HCT116 (cell line): ENCODE data around the gene FXYD6. TPM values are rescaled to one million over a fixed set of nuclear protein-coding genes. Genes with fewer than 3 reads are reported as not detected.

Experiments
- ATAC-seq: fragments of 200-7000 bp; cut with Tn5 transposase; 2 replicates; pipeline ENCODE4 v1.9.1; 2020; ENCODE audit warnings: mild to moderate bottlenecking, moderate library complexity
- BruUV-seq: library from RNA; stranded (reverse); fragments of 400-500 nt; replicated peaks from 2 replicates; lab custom pipeline; 2021; lab: Mats Ljungman, UMichigan
- CTCF ChIA-PET: fragments of 300-600 bp; sonication (Branson Sonifier 250); formaldehyde crosslinking; loops from one replicate; lab custom pipeline; 2021; ENCODE audit warnings: antibody characterized with exemption; lab: Charles Lee
- POLR2A ChIA-PET: fragments of 300-600, 350-600 bp; sonication (Branson Sonifier 250); formaldehyde crosslinking; loops from one replicate; lab custom pipeline; 2021; ENCODE audit warnings: antibody characterized with exemption; lab: Charles Lee
- RAD21 ChIA-PET, 2 experiments: fragments of 300-600 bp; sonication (Branson Sonifier 250); formaldehyde crosslinking; loops; one replicate each; lab custom pipeline; 2023; ENCODE audit warnings: low total read pairs in 2 of 2; ENCODE audit not compliant: uncharacterized antibody in 2 of 2, unreplicated experiment in 2 of 2, low non-redundant PET in 1 of 2; lab: Charles Lee
- DNase-seq: peaks from one replicate; pipeline ENCODE4 v3.0.0-alpha.2; 2010; ENCODE audit warnings: low read depth, low spot score
- H2AFZ ChIP-seq: fragments of 200-600 bp; shearing (Covaris generic), sonication (generic); 2 replicates; pipeline ENCODE4 v1.6.1; 2017; ENCODE audit warnings: low read depth, mixed run types, mixed read lengths, antibody characterized with exemption, low read length; ENCODE audit not compliant: poor library complexity, severe bottlenecking
- H3K27ac ChIP-seq: 2 replicates; pipeline ENCODE4 v1.5.1; 2012; ENCODE audit warnings: low read depth, low read length
- H3K27me3 ChIP-seq: fragments of 200-600 bp; sonication (generic); 2 replicates; pipeline ENCODE4 v1.6.1; 2016; ENCODE audit warnings: mixed run types, low read length, mixed read lengths; ENCODE audit not compliant: insufficient read depth
- H3K36me3 ChIP-seq, 2 experiments: fragments of 200-500 bp in 1 of 2; fragments of 200-600 bp in 1 of 2; sonication (Bioruptor generic) in 1 of 2; sonication (generic) in 1 of 2; 2 replicates each; pipeline versions ENCODE4 v1.5.1 to v1.6.1; 2014 to 2016; ENCODE audit warnings: low read length in 2 of 2, inconsistent platforms in 1 of 2, mixed read lengths in 1 of 2, mixed run types in 1 of 2; ENCODE audit not compliant: insufficient read depth in 2 of 2, control insufficient read depth in 1 of 2
- H3K4me1 ChIP-seq, 2 experiments: fragments of 200-600 bp in 1 of 2; sonication (generic) in 1 of 2; 2 replicates each; pipeline versions ENCODE4 v1.5.1 to v1.6.1; 2012 to 2017; ENCODE audit warnings: low read length in 2 of 2, inconsistent platforms in 1 of 2, mild to moderate bottlenecking in 1 of 2, mixed read lengths in 1 of 2, mixed run types in 1 of 2, moderate library complexity in 1 of 2; ENCODE audit not compliant: insufficient read depth in 2 of 2, control insufficient read depth in 1 of 2
- H3K4me2 ChIP-seq: fragments of 200-600 bp; sonication (generic); 2 replicates; pipeline ENCODE4 v1.6.1; 2017; ENCODE audit warnings: mixed run types, low read length, mixed read lengths
- H3K4me3 ChIP-seq, 2 experiments: fragments of 200-600 bp in 1 of 2; sonication (generic) in 1 of 2; replicated peaks in 1 of 2; 2 replicates each; pipeline ENCODE4 v1.5.1; 2011 to 2016; ENCODE audit warnings: low read length in 2 of 2, control low read depth in 1 of 2, low read depth in 1 of 2, mild to moderate bottlenecking in 1 of 2, mixed read lengths in 1 of 2, mixed run types in 1 of 2
- H3K79me2 ChIP-seq: fragments of 200-600 bp; sonication (generic); 2 replicates; pipeline ENCODE4 v1.6.1; 2017; ENCODE audit warnings: mild to moderate bottlenecking, mixed run types, low read length, moderate library complexity, mixed read lengths; ENCODE audit not compliant: insufficient read depth
- H3K9ac ChIP-seq: fragments of 200-600 bp; sonication (generic); 2 replicates; pipeline ENCODE4 v1.6.1; 2016; ENCODE audit warnings: low read length, mixed read lengths
- H3K9me2 ChIP-seq: fragments of 200-600 bp; sonication (generic), shearing (Covaris generic); 2 replicates; pipeline ENCODE4 v1.6.1; 2017; ENCODE audit warnings: mixed run types, mild to moderate bottlenecking, moderate library complexity; ENCODE audit not compliant: insufficient read depth
- H3K9me3 ChIP-seq, 2 experiments: fragments of 200-500 bp in 1 of 2; fragments of 200-600 bp in 1 of 2; sonication (Bioruptor generic) in 1 of 2; sonication (generic) in 1 of 2; 2 replicates each; pipeline ENCODE4 v1.6.1; 2014 to 2017; ENCODE audit warnings: low read length in 2 of 2, mixed read lengths in 2 of 2, inconsistent platforms in 1 of 2, low read depth in 1 of 2, mild to moderate bottlenecking in 1 of 2, mixed run types in 1 of 2, moderate library complexity in 1 of 2; ENCODE audit not compliant: control insufficient read depth in 1 of 2, insufficient read depth in 1 of 2
- H4K20me1 ChIP-seq: fragments of 200-600 bp; sonication (generic), shearing (Covaris generic); 2 replicates; pipeline ENCODE4 v1.6.1; 2017; ENCODE audit warnings: mixed run types, mild to moderate bottlenecking, moderate library complexity; ENCODE audit not compliant: insufficient read depth
- CBX3 ChIP-seq: IDR thresholded peaks from 2 replicates; pipeline ENCODE4 v1.6.1; 2012; ENCODE audit warnings: low read depth
- CEBPB ChIP-seq: IDR thresholded peaks from 2 replicates; pipeline ENCODE4 v1.6.1; 2012; ENCODE audit warnings: low read depth
- EGR1 ChIP-seq: IDR thresholded peaks from 2 replicates; pipeline ENCODE4 v1.6.1; 2012; ENCODE audit warnings: low read depth
- EZH2 ChIP-seq: fragments of 200-600 bp; sonication (generic); IDR thresholded peaks from 2 replicates; pipeline ENCODE4 v1.6.1; 2017; ENCODE audit warnings: antibody characterized with exemption, mixed run types
- EZH2phosphoT487 ChIP-seq: fragments of 200-600 bp; IDR thresholded peaks from 2 replicates; pipeline ENCODE4 v1.6.1; 2018; ENCODE audit warnings: antibody characterized with exemption, borderline replicate concordance
- FOSL1 ChIP-seq: IDR thresholded peaks from 2 replicates; pipeline ENCODE4 v1.6.1; 2012; ENCODE audit warnings: low read depth
- JUND ChIP-seq: IDR thresholded peaks from 2 replicates; pipeline ENCODE4 v1.6.1; 2012
- POLR2A ChIP-seq: IDR thresholded peaks from 2 replicates; pipeline ENCODE4 v1.7.0; 2011; ENCODE audit warnings: borderline replicate concordance; ENCODE audit not compliant: insufficient read depth, insufficient read length; ENCODE audit errors: extremely low read depth
- POLR2AphosphoS5 ChIP-seq: IDR thresholded peaks from 2 replicates; pipeline ENCODE4 v1.6.1; 2011; ENCODE audit warnings: mild to moderate bottlenecking, low read depth, low read length, moderate library complexity
- SIN3A ChIP-seq: IDR thresholded peaks from 2 replicates; pipeline ENCODE4 v1.6.1; 2012; ENCODE audit warnings: low read depth
- SP1 ChIP-seq: IDR thresholded peaks from 2 replicates; pipeline ENCODE4 v1.6.1; 2012; ENCODE audit warnings: low read depth
- SRF ChIP-seq: IDR thresholded peaks from 2 replicates; pipeline ENCODE4 v1.6.1; 2012; ENCODE audit warnings: low read depth
- TCF7L2 ChIP-seq: IDR thresholded peaks from 2 replicates; pipeline ENCODE4 v1.7.0; 2011; ENCODE audit warnings: borderline replicate concordance, inconsistent platforms; ENCODE audit not compliant: insufficient read depth, insufficient read length; ENCODE audit errors: extremely low read depth
- intact Hi-C: fragments of 100-400 bp; cut with micrococcal nuclease; formaldehyde crosslinking; loops from 2 replicates; pipeline ENCODE4 v1.10.0; 2022
- total RNA-seq: library from RNA; stranded (reverse); gene quantifications from one replicate; pipeline ENCODE4 v1.2.1, GENCODE V29; 2021; ENCODE audit not compliant: unreplicated experiment
- TF ChIP-seq, protein P1 (sequence below): IDR thresholded peaks from 2 replicates; pipeline ENCODE4 v1.6.1; 2012; ENCODE audit warnings: low read depth
- TF ChIP-seq, protein P2 (sequence below): IDR thresholded peaks from 2 replicates; pipeline ENCODE4 v1.6.1; 2012
- TF ChIP-seq, protein P3 (sequence below): IDR thresholded peaks from 2 replicates; pipeline ENCODE4 v1.6.1; 2012
- TF ChIP-seq, protein P4 (sequence below): IDR thresholded peaks from 2 replicates; pipeline ENCODE4 v1.6.1; 2011; ENCODE audit warnings: mild to moderate bottlenecking, low read length, moderate library complexity; ENCODE audit not compliant: insufficient replicate concordance; ENCODE audit errors: extremely low read depth

FXYD6 gene
- total RNA-seq, 1 experiment from 2014 or later, result 2.5 TPM

DNA sequence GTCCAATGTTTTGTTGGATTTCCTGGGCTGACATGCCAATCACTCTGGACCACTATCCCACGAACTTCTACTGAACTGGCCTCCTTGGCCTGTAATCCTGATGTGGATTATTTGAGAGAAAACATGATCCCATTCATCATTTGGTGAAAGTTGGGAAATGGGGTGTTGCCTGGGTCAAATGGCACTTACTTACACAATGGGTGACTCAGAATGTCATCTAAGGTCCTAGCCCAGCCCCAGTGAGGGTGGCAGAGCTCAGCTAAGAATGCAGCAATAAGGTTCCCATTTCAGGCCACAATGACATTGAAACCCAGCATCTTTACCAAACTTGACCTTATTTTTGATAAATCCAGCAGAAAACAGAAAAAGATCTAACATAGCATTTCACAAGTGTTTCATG is 71.4 kb downstream of the FXYD6 start:
- ATAC-seq (no peak), DNase-seq (no peak)
- Histone ChIP-seq H3K9ac (no peak overlapping the region), H3K4me1 (peaks cover 6 to 13% of the 10 kb centered on the region in 2 experiments; a peak in 3 of 4 replicates), H2AFZ (no peak overlapping the region), H3K4me2 (no peak overlapping the region), H3K79me2 (no peaks in the 10 kb centered on the region), H3K27me3 (no peaks in the 10 kb centered on the region; the same call in 1 of the 2 replicates), H4K20me1 (no peaks in the 10 kb centered on the region), H3K4me3 (no peak overlapping the region), H3K9me2 (no peaks in the 10 kb centered on the region), H3K27ac (no peak overlapping the region), H3K9me3 (no peaks in the 10 kb centered on the region), H3K36me3 (no peaks in the 10 kb centered on the region)
- ChIA-PET POLR2A (no interaction called here), CTCF (no interaction called here), RAD21 (no interaction called here)
- intact Hi-C loops, result loop anchor here (5.0 kb wide), 2 partner anchors 367 to 482 kb away; no protein-coding TSS in a partner anchor
- TF ChIP-seq EZH2 (no peak), POLR2AphosphoS5 (no peak), SRF (no peak), SP1 (no peak), JUND (no peak), FOSL1 (no peak), EZH2phosphoT487 (no peak), CEBPB (no peak), EGR1 (no peak), TCF7L2 (no peak), CBX3 (no peak), POLR2A (no peak), SIN3A (no peak)
- TF ChIP-seq, protein P1, sequence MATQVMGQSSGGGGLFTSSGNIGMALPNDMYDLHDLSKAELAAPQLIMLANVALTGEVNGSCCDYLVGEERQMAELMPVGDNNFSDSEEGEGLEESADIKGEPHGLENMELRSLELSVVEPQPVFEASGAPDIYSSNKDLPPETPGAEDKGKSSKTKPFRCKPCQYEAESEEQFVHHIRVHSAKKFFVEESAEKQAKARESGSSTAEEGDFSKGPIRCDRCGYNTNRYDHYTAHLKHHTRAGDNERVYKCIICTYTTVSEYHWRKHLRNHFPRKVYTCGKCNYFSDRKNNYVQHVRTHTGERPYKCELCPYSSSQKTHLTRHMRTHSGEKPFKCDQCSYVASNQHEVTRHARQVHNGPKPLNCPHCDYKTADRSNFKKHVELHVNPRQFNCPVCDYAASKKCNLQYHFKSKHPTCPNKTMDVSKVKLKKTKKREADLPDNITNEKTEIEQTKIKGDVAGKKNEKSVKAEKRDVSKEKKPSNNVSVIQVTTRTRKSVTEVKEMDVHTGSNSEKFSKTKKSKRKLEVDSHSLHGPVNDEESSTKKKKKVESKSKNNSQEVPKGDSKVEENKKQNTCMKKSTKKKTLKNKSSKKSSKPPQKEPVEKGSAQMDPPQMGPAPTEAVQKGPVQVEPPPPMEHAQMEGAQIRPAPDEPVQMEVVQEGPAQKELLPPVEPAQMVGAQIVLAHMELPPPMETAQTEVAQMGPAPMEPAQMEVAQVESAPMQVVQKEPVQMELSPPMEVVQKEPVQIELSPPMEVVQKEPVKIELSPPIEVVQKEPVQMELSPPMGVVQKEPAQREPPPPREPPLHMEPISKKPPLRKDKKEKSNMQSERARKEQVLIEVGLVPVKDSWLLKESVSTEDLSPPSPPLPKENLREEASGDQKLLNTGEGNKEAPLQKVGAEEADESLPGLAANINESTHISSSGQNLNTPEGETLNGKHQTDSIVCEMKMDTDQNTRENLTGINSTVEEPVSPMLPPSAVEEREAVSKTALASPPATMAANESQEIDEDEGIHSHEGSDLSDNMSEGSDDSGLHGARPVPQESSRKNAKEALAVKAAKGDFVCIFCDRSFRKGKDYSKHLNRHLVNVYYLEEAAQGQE, result no peak
- TF ChIP-seq, protein P2, sequence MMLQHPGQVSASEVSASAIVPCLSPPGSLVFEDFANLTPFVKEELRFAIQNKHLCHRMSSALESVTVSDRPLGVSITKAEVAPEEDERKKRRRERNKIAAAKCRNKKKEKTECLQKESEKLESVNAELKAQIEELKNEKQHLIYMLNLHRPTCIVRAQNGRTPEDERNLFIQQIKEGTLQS, result no peak
- TF ChIP-seq, protein P3, sequence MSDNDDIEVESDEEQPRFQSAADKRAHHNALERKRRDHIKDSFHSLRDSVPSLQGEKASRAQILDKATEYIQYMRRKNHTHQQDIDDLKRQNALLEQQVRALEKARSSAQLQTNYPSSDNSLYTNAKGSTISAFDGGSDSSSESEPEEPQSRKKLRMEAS, result no peak
- TF ChIP-seq, protein P4, sequence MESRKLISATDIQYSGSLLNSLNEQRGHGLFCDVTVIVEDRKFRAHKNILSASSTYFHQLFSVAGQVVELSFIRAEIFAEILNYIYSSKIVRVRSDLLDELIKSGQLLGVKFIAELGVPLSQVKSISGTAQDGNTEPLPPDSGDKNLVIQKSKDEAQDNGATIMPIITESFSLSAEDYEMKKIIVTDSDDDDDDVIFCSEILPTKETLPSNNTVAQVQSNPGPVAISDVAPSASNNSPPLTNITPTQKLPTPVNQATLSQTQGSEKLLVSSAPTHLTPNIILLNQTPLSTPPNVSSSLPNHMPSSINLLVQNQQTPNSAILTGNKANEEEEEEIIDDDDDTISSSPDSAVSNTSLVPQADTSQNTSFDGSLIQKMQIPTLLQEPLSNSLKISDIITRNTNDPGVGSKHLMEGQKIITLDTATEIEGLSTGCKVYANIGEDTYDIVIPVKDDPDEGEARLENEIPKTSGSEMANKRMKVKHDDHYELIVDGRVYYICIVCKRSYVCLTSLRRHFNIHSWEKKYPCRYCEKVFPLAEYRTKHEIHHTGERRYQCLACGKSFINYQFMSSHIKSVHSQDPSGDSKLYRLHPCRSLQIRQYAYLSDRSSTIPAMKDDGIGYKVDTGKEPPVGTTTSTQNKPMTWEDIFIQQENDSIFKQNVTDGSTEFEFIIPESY, result no peak
- no TSS peak for BruUV-seq
